A549 treated with AZD9567 at 1 μM for 4 hours (cell line): ENCODE measurements around the gene OR10A3. TPM values are rescaled to one million over a fixed set of nuclear protein-coding genes. Genes with fewer than 3 reads are reported as not detected.

Experiments used
- total RNA-seq: library from RNA; stranded (reverse); fragments of 200-300 nt; extraction: Qiagen RNA extraction; gene quantifications from 5 replicates; pipeline ENCODE4 v1.2.3, GENCODE V29; 2022; ENCODE audit not compliant: insufficient read depth

The OR10A3 gene, protein sequence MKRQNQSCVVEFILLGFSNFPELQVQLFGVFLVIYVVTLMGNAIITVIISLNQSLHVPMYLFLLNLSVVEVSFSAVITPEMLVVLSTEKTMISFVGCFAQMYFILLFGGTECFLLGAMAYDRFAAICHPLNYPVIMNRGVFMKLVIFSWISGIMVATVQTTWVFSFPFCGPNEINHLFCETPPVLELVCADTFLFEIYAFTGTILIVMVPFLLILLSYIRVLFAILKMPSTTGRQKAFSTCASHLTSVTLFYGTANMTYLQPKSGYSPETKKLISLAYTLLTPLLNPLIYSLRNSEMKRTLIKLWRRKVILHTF
- total RNA-seq: not detected in 5 replicates

DNA sequence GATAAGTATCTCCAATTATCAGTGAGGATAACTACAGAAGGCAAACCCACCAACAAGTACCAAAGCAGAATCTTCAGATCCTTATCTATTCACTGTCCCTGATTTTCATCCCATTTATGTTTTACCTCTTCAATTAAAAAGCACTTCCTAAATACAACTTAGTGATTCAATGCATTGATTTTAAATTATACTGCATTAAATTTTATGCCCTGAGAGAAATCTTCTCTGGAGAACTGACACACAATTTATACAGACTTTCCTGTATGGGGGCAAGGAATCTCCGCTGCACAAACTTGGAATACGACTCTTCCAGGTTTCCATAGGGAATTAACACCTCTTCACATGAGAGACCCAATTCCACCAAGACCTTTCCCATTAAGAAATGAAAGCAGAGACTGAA, at the start of gene OR10A3:
Gene OR10A3 (minus strand): TSS at position 101 of the 400 bp plus-strand sequence. CDS start 2,188 bp downstream, outside the sequence.

DNA sequence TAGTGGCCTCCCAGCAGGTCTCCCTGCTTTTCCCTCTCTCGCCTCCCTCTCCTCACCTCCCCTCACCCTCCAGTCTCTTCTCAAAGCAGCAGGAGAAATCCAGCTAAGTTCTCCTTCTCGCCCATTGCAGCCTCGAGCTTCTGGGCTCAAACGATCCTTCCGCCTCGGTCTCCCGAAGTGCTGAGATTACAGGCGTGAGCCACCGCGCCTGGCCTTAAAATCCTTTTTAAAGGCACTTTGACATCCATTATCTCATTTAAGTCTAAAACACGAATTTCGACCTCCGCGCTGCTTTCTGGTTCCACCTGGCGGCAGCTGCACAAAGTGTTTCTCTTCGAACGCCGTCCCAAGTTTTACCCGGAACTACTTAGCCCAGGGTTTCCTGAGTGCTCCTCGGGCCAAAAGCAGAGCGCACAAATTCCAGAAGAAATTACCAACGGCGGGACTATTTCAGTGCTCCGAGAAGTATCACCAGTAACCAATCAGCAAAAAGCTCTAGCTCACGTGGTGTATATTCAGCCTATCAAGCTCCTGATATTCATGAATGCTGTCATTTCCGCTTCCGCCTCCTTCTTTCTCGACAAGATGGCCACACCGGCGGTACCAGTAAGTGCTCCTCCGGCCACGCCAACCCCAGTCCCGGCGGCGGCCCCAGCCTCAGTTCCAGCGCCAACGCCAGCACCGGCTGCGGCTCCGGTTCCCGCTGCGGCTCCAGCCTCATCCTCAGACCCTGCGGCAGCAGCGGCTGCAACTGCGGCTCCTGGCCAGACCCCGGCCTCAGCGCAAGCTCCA, 45.5 kb upstream of the OR10A3 start, which contains the start of gene EIF3F:
Gene EIF3F (plus strand): TSS at position 570 of the 792 bp plus-strand sequence. CDS start 16 bp downstream, at position 586.

DNA sequence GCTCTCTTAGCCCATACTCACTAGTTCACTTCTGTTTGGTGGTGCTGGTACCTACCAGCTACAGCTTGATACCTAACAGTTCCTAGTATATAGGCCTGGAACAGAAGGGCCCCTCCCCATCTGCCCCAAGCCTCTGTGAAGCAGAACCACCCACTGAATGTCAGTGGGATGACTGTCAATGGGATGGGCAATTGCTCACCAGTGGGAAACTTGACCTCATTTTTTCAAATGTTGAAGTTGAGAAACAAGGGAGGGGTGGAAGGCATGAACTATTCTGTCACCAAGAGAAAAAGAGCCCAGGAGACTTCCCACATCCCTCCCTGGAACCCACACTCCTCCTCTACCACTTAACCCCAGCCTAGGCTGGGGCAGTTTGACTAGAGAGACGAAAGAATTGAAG, 23.9 kb upstream of the OR10A3 start, which contains the start of gene NLRP10:
Gene NLRP10 (minus strand): TSS at position 62 of the 400 bp plus-strand sequence. CDS start 1,952 bp downstream, outside the sequence.

DNA sequence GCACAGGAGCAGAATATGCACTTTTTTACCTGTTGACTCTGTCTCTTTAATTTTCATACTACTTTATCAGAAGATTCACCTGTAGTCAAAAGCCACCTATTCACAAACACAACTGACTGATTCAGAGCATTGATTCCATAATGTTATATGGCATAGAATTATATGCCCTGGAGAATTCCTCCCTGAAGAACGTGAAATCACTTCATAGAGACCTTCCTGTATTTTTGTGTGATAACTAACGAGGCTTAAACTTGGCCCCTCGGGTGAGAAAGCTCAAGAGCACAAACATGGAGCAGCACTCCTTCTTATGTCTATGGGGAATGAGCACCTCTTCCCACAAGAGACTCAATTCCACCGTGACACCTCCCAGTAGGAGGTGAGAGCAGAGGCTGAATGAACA, 10.3 kb downstream of the OR10A3 start, which contains the start of gene OR10A6:
Gene OR10A6 (minus strand): TSS at position 101 of the 400 bp plus-strand sequence. CDS start 2,606 bp downstream, outside the sequence.

Other genes starting within 250 kb of the OR10A3 start
- gene OVCH2, start 235.2 kb downstream of the OR10A3 start, total RNA-seq: not detected in 5 replicates
- gene OR5P2, start 144.8 kb downstream of the OR10A3 start, total RNA-seq: not detected in 5 replicates
- gene OR5P3, start 110.9 kb downstream of the OR10A3 start, total RNA-seq: not detected in 5 replicates
- not detected in 5 replicates for gene OR10A6, start 10.4 kb downstream of the OR10A3 start, total RNA-seq
- not detected in 5 replicates for gene NLRP10, start 23.7 kb upstream of the OR10A3 start, total RNA-seq
- gene EIF3F, start 45.6 kb upstream of the OR10A3 start, total RNA-seq: 313 to 586 TPM (median 325 TPM) in 5 replicates
- 5.8 to 8.8 TPM (median 7.6 TPM) in 5 replicates for gene TUB, start 139.5 kb upstream of the OR10A3 start, total RNA-seq
- gene RIC3, start 227.3 kb upstream of the OR10A3 start, total RNA-seq: 2.3 to 2.7 TPM (median 2.7 TPM) in 5 replicates